Measurements from ENCODE around the gene ATP2A3.

DNA sequence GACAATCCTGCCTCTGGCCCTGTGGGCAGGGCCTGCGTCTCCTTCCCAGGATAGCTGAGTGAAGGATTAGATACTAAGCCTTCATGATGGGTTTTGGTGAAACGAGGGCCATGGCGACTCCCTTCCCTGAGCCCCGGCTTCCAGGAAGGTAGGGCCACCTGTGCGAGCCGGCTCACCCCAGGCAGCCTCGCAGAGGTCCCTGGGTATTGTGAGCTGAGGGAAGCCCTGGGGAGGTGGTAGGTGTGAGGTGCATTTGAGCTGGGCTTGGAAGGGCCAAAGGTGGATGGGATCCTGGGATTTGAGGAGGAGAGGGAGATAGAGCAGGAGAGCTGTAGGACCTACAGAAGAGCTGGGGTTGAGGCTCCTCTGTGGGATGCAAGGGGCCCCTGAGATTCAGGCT, 41.5 kb downstream of the ATP2A3 start:
- TF ChIP-seq, protein P1, sequence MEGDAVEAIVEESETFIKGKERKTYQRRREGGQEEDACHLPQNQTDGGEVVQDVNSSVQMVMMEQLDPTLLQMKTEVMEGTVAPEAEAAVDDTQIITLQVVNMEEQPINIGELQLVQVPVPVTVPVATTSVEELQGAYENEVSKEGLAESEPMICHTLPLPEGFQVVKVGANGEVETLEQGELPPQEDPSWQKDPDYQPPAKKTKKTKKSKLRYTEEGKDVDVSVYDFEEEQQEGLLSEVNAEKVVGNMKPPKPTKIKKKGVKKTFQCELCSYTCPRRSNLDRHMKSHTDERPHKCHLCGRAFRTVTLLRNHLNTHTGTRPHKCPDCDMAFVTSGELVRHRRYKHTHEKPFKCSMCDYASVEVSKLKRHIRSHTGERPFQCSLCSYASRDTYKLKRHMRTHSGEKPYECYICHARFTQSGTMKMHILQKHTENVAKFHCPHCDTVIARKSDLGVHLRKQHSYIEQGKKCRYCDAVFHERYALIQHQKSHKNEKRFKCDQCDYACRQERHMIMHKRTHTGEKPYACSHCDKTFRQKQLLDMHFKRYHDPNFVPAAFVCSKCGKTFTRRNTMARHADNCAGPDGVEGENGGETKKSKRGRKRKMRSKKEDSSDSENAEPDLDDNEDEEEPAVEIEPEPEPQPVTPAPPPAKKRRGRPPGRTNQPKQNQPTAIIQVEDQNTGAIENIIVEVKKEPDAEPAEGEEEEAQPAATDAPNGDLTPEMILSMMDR (IDR thresholded peaks at IDR 0.05; ENCODE audit: poor library complexity) = no peak
- TF ChIP-seq EZH2 (IDR thresholded peaks at IDR 0.05; ENCODE audit: borderline replicate concordance) = no peak

Data from hepatocyte (in vitro differentiated cells).